Upper lobe of left lung (tissue), 6 donors: ENCODE data around the gene EP300. TPM values are rescaled to one million over a fixed set of nuclear protein-coding genes. Genes with fewer than 3 reads are reported as not detected.

Experiments
- ATAC-seq, 2 donors: fragments of 200-7000 bp; cut with Tn5 transposase; one replicate each; pipeline ENCODE4 v1.9.1; 2022; ENCODE audit warnings: mild to moderate bottlenecking in 2 of 2, moderate library complexity in 2 of 2; ENCODE audit not compliant: low FRiP score in 2 of 2
- DNase-seq, 2 donors: peaks; one replicate each; pipeline ENCODE4 v3.0.0-alpha.2; 2019 to 2020
- H3K27ac ChIP-seq, 4 donors: fragments of 200-600 bp; sonication (generic); one replicate each; pipeline ENCODE4 v1.5.1; 2016 to 2019
- H3K27me3 ChIP-seq, 4 donors: fragments of 200-600 bp; sonication (generic); one replicate each; pipeline ENCODE4 v1.5.1; 2017 to 2019
- H3K36me3 ChIP-seq, 4 donors: fragments of 200-600 bp; sonication (generic); one replicate each; pipeline ENCODE4 v1.5.1; 2016 to 2019
- H3K4me1 ChIP-seq, 4 donors: fragments of 200-600 bp; sonication (generic); one replicate each; pipeline ENCODE4 v1.5.1; 2018 to 2019
- H3K4me3 ChIP-seq, 4 donors: fragments of 200-600 bp; sonication (generic); one replicate each; pipeline ENCODE4 v1.5.1; 2017 to 2019; ENCODE audit warnings: mild to moderate bottlenecking in 2 of 4, moderate library complexity in 1 of 4
- H3K9me3 ChIP-seq, 4 donors: fragments of 200-600 bp; sonication (generic); one replicate each; pipeline ENCODE4 v1.5.1; 2018 to 2019
- EP300 ChIP-seq, 4 donors: sonication (generic); formaldehyde crosslinking; IDR thresholded peaks; one replicate each; pipeline ENCODE4 v1.5.1; 2017; ENCODE audit warnings: antibody characterized with exemption in 4 of 4, control low read depth in 2 of 4
- POLR2A ChIP-seq, 4 donors: fragments of 450-650 bp; IDR thresholded peaks; one replicate each; pipeline ENCODE4 v1.5.1; 2016 to 2017; ENCODE audit warnings: antibody characterized with exemption in 4 of 4, mild to moderate bottlenecking in 2 of 4
- POLR2AphosphoS5 ChIP-seq, 2 donors: sonication (generic); formaldehyde crosslinking; IDR thresholded peaks; one replicate each; pipeline ENCODE4 v1.5.1; 2017; ENCODE audit warnings: antibody characterized with exemption in 2 of 2
- WGBS, 2 donors: methylation state at CpG; one replicate each; pipeline ENCODE4 v1.1.5; 2017 to 2018; 5-methylcytosine and 5-hydroxymethylcytosine counted together
- small RNA-seq, 4 donors: library from RNA; depleted of rRNA; stranded (forward); fragments of <200 nt; gene quantifications; one replicate each; pipeline ENCODE3, GENCODE V24; 2016
- total RNA-seq, 6 donors: library from RNA; depleted of rRNA in 4 of 6; stranded (reverse); fragments of >200 nt in 4 of 6; gene quantifications; one replicate each; pipeline versions ENCODE4 v1.1.0 to v1.2.1, GENCODE V29; 2016 to 2021
- TF ChIP-seq, protein P1 (sequence below), 6 experiments: fragments of 450-650 bp in 4 of 6; fragments of 200-600 bp in 2 of 6; sonication (generic) in 2 of 6; IDR thresholded peaks; one replicate each; pipeline ENCODE4 v1.5.1; 2016 to 2019; ENCODE audit warnings: antibody characterized with exemption in 6 of 6
- donor health status: DM: no; HTN: no; CAD: no; lungs with moderate emphysema.
- donor health status: DM: no; HTN: yes; CAD: no; lungs with severe emphysema.

EP300 gene
- total RNA-seq, 6 donors from 2014 or later, result 66.3 to 257 (median 86.1) TPM

DNA sequence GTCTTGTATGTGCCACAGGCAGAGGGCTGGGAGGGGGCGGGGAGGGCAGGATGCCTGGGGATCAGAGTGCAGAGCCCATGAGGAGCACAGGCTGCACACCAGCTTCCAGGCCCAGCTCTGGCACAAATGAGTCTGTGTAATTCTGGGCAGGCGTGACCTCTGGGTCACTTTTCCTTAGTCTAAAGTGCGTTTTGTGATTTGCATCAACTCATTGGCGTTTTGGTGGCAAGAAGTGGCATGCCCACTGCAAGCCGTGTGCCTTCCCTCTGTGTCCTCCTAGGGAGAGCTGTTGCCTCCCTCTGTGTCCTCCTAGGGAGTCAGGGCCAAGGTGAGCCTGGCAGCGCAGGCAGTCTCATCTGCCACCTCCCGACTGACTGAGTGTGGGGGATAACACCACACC lies 131.1 kb downstream of the EP300 start:
- DNase-seq (no peak), ATAC-seq (no peak)
- TF ChIP-seq POLR2AphosphoS5 (IDR thresholded peaks at IDR 0.05), result no peak
- TF ChIP-seq EP300 (IDR thresholded peaks at IDR 0.05), result no peak
- no peak for TF ChIP-seq POLR2A (IDR thresholded peaks at IDR 0.05)
- TF ChIP-seq, protein P1, sequence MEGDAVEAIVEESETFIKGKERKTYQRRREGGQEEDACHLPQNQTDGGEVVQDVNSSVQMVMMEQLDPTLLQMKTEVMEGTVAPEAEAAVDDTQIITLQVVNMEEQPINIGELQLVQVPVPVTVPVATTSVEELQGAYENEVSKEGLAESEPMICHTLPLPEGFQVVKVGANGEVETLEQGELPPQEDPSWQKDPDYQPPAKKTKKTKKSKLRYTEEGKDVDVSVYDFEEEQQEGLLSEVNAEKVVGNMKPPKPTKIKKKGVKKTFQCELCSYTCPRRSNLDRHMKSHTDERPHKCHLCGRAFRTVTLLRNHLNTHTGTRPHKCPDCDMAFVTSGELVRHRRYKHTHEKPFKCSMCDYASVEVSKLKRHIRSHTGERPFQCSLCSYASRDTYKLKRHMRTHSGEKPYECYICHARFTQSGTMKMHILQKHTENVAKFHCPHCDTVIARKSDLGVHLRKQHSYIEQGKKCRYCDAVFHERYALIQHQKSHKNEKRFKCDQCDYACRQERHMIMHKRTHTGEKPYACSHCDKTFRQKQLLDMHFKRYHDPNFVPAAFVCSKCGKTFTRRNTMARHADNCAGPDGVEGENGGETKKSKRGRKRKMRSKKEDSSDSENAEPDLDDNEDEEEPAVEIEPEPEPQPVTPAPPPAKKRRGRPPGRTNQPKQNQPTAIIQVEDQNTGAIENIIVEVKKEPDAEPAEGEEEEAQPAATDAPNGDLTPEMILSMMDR (IDR thresholded peaks at IDR 0.05), result no peak
- no peak overlapping the region for H3K4me3 ChIP-seq
- WGBS, 2 donors, result 89 to 93% methylated on average over 5 to 7 of the region's 7 CpGs
- peaks cover 21 to 92% (median 77%) of the 10 kb centered on the region in 4 donors for H3K36me3 ChIP-seq
- H3K27me3 ChIP-seq, result no peaks in the 10 kb centered on the region
- H3K4me1 ChIP-seq, result no peaks in the 10 kb centered on the region
- no peak overlapping the region for H3K27ac ChIP-seq
- no peaks in the 10 kb centered on the region for H3K9me3 ChIP-seq

DNA sequence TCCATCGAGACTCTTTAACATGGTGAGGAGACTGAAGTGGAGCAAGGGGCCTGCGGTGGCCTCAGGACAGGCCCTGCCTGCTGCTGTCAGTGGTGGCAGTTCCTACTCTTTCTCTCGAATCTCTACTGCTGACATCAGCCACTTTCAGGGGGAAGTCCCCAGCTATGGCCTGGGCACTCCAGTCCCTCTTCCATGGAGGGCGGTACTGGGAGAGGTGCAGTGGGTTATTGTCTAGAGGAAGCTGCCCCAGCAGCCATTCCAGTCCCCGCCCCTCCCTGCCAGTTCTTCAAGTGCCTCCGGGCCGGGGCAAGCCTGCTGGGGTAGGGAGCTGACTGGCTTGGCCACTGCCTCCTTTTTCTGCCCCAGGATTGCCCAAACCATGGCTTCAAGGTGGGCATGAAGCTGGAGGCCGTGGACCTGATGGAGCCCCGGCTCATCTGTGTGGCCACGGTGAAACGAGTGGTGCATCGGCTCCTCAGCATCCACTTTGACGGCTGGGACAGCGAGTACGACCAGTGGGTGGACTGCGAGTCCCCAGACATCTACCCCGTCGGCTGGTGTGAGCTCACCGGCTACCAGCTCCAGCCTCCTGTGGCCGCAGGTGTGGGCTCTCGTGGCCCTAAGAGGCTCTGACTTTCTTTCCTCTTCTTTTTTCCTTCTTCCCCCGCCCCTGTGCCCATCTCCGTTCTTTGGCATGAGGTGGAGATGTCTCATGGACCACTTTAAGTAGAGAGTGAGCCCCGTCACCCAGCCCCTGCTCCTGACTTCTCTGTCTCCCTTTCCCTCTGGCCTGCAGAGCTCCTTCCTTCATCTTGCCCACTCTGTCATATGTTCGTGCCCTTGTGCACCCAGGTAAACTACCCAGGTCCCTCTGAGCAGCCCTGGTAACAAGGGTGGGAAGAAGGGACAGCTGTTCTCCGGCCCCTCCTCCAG lies 134.6 kb downstream of the EP300 start:
- WGBS, 2 donors, result 89 to 96% methylated on average over 18 to 19 of the region's 26 CpGs
- peaks cover 0 to 7% (median 0%) of the 10 kb centered on the region in 4 donors for H3K4me1 ChIP-seq
- peaks cover 17 to 88% (median 67%) of the 10 kb centered on the region in 4 donors for H3K36me3 ChIP-seq
- H3K27ac ChIP-seq, result no peak overlapping the region
- TF ChIP-seq, protein P1 (IDR thresholded peaks at IDR 0.05), result no peak
- no peak for TF ChIP-seq POLR2AphosphoS5 (IDR thresholded peaks at IDR 0.05)
- no peak overlapping the region for H3K4me3 ChIP-seq
- DNase-seq (no peak), ATAC-seq (peak in 1 of 2 donors; percentile 79)
- no peaks in the 10 kb centered on the region for H3K27me3 ChIP-seq
- H3K9me3 ChIP-seq, result no peaks in the 10 kb centered on the region

DNA sequence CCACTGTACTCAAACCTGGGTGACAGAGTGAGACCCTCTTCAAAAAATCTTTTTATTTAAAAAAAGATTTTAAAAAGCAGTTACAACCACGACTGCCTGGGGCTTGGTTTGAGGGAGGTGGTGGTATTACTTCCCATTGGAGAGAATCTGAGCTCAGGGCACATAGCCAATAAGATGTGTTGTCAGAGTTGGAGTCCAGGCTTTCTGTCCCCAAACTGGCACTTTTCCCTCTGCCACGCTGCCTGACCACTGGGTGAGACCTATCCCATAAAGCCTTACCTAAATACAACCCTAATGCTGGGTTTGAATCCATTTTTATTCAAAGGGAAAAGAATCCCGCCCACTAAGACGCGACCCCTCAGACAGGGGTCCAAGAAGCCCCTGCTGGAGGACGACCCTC lies 136.8 kb downstream of the EP300 start:
- WGBS, 2 donors, result 90 to 91% methylated on average over 5 to 6 of the region's 6 CpGs
- peaks cover 0 to 7% (median 0%) of the 10 kb centered on the region in 4 donors for H3K4me1 ChIP-seq
- DNase-seq, result no peak
- H3K36me3 ChIP-seq, result peaks cover 17 to 65% (median 50%) of the 10 kb centered on the region in 4 donors
- H3K9me3 ChIP-seq, result no peaks in the 10 kb centered on the region
- TF ChIP-seq POLR2AphosphoS5 (IDR thresholded peaks at IDR 0.05) (no peak), EP300 (IDR thresholded peaks at IDR 0.05) (no peak), POLR2A (IDR thresholded peaks at IDR 0.05) (no peak)
- TF ChIP-seq, protein P1 (IDR thresholded peaks at IDR 0.05), result no peak
- H3K27me3 ChIP-seq, result no peaks in the 10 kb centered on the region
- no peak overlapping the region for H3K4me3 ChIP-seq
- H3K27ac ChIP-seq, result peak overlapping the region in 1 of 4 donors; percentile 57
- ATAC-seq, result no peak

Small RNA genes within 50 kb of the gene (small RNA-seq; reads per million reads assigned to genes)
- gene RF00019 (0 reads per million in 4 donors), gene RNU6-375P (0 reads per million in 4 donors)

Other genes starting within 250 kb of the EP300 start
- gene ST13, start 236.0 kb upstream of the EP300 start, total RNA-seq, result 100 to 1,000 TPM in 4 of 6 donors, 10 to 100 TPM in 2; 85.2 to 188 (median 119) TPM
- 10 to 100 TPM; 10.9 to 40.9 (median 15.1) TPM for gene XPNPEP3, start 235.4 kb upstream of the EP300 start, total RNA-seq
- not detected for gene DNAJB7, start 230.5 kb upstream of the EP300 start, total RNA-seq
- 10 to 100 TPM; 14.6 to 55.5 (median 46.1) TPM for gene RBX1, start 141.2 kb upstream of the EP300 start, total RNA-seq
- 10 to 100 TPM; 15.4 to 38.8 (median 24.7) TPM for gene L3MBTL2, start 112.7 kb downstream of the EP300 start, total RNA-seq
- 10 to 100 TPM in 1 of 6 donors, 1 to 10 TPM in 5; 2.0 to 12.6 (median 4.4) TPM for gene CHADL, start 148.3 kb downstream of the EP300 start, total RNA-seq
- gene RANGAP1, start 193.6 kb downstream of the EP300 start, total RNA-seq, result 10 to 100 TPM; 27.0 to 60.8 (median 52.4) TPM
- gene ZC3H7B, start 208.9 kb downstream of the EP300 start, total RNA-seq, result 10 to 100 TPM; 48.2 to 67.4 (median 56.9) TPM